ENCODE results near the gene SNX32. TPM values are rescaled to one million over a fixed set of nuclear protein-coding genes. Genes with fewer than 3 reads are reported as not detected.

SNX32 gene
- total and polyA plus RNA-seq, 2 donors (not counting 3 experiments of a cell fraction or from before 2014, with no cell fraction given), result 0.19 TPM; not detected in 1

DNA sequence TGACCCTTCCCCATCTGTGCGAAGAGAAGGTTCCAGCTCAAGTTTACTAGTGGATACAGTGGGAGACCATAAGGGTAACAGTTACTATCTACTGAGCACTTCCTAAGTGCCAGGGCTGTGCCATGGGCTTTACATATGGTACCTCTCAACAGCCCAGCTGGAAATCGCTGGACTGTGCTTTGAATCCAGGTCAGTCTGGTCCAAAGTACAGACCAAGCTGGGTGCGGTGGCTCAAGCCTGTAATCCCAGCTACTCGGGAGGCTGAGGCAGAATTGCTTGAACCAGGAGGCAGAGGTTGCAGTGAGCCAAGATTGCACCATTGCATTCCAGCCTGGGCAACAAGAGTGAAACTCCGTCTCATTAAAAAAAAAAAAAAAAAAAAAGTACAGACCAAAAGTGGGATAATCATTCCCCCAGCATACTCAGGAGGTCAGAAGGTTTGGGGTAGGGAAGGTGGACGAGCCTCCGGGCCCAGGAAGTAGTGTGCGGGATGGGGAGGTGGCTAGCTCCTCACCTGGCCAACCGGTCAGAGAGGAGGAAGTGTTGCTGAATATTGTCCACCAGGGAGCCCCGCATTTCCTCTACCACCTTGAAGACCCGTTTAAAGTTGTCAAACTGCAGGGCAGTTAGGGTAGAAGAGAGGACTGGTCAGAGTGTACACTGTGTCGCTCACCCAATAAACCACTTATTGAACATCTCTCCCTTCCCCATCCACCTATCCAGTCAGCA is 52.2 kb downstream of the SNX32 start:
- H3K9me3 ChIP-seq (replicated peaks; ENCODE audit: control insufficient read depth, insufficient read depth, low read length), result no peaks in the 10 kb centered on the region

More for the DNA sequence above, 52.2 kb downstream of the SNX32 start:
- H3K9ac ChIP-seq (replicated peaks; ENCODE audit: extremely low read depth, insufficient read depth, low read length), result no peak overlapping the region
- peaks cover 16% of the 10 kb centered on the region for H3K79me2 ChIP-seq (ENCODE audit: control insufficient read depth, insufficient read depth, low read length)
- no TSS peak for BruUV-seq (replicated peaks)
- intact Hi-C loops (cut with micrococcal nuclease) (loop anchor here (5.0 kb wide), 1 partner anchor 46 kb away; no protein-coding TSS in a partner anchor), dilution Hi-C loops (cut with MboI; ENCODE audit: extremely low pct_ligation_motif_present, low sequenced_read_pairs) (no loop called here)
- no peak overlapping the region for H2AFZ ChIP-seq (ENCODE audit: low read depth, low read length)
- TF ChIP-seq, protein P1, sequence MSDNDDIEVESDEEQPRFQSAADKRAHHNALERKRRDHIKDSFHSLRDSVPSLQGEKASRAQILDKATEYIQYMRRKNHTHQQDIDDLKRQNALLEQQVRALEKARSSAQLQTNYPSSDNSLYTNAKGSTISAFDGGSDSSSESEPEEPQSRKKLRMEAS (IDR thresholded peaks at IDR 0.05; ENCODE audit: insufficient read depth, insufficient read length), result no peak
- TF ChIP-seq EZH2 (IDR thresholded peaks at IDR 0.05; ENCODE audit: borderline replicate concordance, low read depth, low read length, severe bottlenecking) (no peak), MYC (IDR thresholded peaks at IDR 0.05; ENCODE audit: low read depth, low read length) (no peak)
- TF ChIP-seq, protein P2, sequence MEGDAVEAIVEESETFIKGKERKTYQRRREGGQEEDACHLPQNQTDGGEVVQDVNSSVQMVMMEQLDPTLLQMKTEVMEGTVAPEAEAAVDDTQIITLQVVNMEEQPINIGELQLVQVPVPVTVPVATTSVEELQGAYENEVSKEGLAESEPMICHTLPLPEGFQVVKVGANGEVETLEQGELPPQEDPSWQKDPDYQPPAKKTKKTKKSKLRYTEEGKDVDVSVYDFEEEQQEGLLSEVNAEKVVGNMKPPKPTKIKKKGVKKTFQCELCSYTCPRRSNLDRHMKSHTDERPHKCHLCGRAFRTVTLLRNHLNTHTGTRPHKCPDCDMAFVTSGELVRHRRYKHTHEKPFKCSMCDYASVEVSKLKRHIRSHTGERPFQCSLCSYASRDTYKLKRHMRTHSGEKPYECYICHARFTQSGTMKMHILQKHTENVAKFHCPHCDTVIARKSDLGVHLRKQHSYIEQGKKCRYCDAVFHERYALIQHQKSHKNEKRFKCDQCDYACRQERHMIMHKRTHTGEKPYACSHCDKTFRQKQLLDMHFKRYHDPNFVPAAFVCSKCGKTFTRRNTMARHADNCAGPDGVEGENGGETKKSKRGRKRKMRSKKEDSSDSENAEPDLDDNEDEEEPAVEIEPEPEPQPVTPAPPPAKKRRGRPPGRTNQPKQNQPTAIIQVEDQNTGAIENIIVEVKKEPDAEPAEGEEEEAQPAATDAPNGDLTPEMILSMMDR (IDR thresholded peaks at IDR 0.05; ENCODE audit: extremely low read depth in 1 of 2, insufficient read depth in 1 of 2, low read depth in 1 of 2, low read length in 2 of 2), result no peak
- no peak overlapping the region for H3K4me2 ChIP-seq (ENCODE audit: insufficient read depth, low read length)
- POLR2A ChIA-PET, result interaction anchor here (1.7 to 1.9 kb wide), 2 partner anchors 15 to 27 kb away, joined by 4 to 17 read pairs; partner anchors contain the start of genes CFL1, FOSL1 and MUS81
- H3K36me3 ChIP-seq (ENCODE audit: control insufficient read depth in 2 of 2, extremely low read depth in 1 of 2, insufficient read depth in 2 of 2, low read length in 2 of 2), result peaks cover 4 to 30% of the 10 kb centered on the region in 2 experiments
- peaks cover 29% of the 10 kb centered on the region for H3K4me1 ChIP-seq (ENCODE audit: control insufficient read depth, extremely low read depth, insufficient read depth, low read length)
- H3K27ac ChIP-seq (ENCODE audit: insufficient read depth, low read depth, low read length), result no peak overlapping the region
- CTCF ChIA-PET, result interaction anchor here (0.7 to 3.4 kb wide), 17 partner anchors 8 to 271 kb away, joined by 3 to 115 read pairs (median 9); partner anchors contain the start of genes AP5B1, CFL1, EFEMP2 and MUS81
- no peak for DNase-seq (ENCODE audit: low read depth, low spot score)
- H3K27me3 ChIP-seq (ENCODE audit: control insufficient read depth in 2 of 2, insufficient read depth in 2 of 2, low read length in 2 of 2), result no peaks in the 10 kb centered on the region
- no peaks in the 10 kb centered on the region for H4K20me1 ChIP-seq (replicated peaks; ENCODE audit: control insufficient read depth, extremely low read depth, insufficient read depth, low read length)
- no peak overlapping the region for H3K4me3 ChIP-seq (replicated peaks in 1 of 3; ENCODE audit: insufficient read depth in 1 of 3, low read depth in 1 of 3, low read length in 3 of 3)
- no peak for FAIRE-seq
- H3K9me1 ChIP-seq (replicated peaks; ENCODE audit: control insufficient read depth, extremely low read depth, insufficient read depth, low read length), result no peaks in the 10 kb centered on the region

Measured in endothelial cell of umbilical vein (primary cell).